Stimulated activated naive CD8-positive, alpha-beta T cell treated with anti-CD3 and anti-CD28 coated beads, Interleukin-15, Interleukin-2, amounts not matched to agents 100 U/mL and 50 U/mL, for 24 hours (primary cell): ENCODE data around the gene BCL6.

Source experiments
- ATAC-seq: fragments of 150-1000 bp; cut with Tn5 transposase; one replicate; pipeline ENCODE4 v1.10.0; 2021
- DNase-seq: peaks from one replicate; pipeline ENCODE4 v3.0.0; 2021

BCL6 gene

DNA sequence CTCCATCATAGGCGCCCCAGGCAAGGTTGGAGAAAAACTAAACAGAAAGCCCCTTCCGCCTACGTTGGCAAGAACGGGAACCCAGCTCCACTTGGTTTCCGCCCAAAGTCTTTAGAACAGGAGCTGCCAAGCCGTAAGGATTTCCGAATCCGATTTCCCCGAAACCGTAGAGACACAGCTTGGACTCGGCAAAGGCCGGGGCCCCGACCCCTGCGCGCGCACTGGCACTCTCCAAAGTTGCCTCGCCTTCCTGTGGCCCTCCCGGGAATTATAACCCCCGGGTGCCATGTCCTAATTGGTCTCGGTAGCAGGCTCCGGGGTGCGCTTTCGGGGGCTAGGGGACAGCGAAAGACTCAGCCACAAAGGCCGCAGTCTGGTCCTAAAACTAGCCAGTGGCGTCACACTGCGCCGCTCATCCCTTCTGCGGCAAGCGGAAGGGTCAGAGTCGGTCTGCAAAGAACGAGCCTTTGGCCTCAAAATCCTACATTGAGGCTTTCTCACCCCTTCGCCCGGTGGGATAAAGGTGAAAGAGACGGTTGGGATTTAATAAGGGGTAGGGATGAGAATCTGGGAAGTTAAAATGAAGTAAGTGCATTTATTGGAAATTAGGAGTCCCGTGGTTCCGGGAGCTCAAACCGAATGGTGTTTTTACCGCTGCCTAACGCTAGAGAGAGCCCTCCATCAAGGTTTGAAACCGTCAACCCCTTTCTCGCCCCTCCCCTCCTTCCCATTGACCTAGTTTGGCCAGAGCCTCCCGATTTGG is 6.8 kb downstream of the BCL6 start:
- DNase-seq, result peak; percentile 74
- ATAC-seq, result peak; percentile 45

DNA sequence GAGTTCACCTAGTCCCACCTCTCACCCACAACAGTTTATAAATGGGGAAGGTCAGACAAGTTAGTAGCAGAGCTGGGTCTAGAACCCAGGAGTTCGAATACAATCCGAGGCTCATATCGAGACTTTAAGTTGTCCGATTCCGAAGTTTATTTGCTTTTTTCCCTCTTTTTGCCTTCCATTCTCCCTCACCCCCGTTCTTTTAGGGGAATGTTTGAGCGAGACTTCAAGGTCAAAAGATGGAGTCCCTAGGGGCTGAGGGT is 7.3 kb downstream of the BCL6 start:
- DNase-seq (no peak), ATAC-seq (no peak)

DNA sequence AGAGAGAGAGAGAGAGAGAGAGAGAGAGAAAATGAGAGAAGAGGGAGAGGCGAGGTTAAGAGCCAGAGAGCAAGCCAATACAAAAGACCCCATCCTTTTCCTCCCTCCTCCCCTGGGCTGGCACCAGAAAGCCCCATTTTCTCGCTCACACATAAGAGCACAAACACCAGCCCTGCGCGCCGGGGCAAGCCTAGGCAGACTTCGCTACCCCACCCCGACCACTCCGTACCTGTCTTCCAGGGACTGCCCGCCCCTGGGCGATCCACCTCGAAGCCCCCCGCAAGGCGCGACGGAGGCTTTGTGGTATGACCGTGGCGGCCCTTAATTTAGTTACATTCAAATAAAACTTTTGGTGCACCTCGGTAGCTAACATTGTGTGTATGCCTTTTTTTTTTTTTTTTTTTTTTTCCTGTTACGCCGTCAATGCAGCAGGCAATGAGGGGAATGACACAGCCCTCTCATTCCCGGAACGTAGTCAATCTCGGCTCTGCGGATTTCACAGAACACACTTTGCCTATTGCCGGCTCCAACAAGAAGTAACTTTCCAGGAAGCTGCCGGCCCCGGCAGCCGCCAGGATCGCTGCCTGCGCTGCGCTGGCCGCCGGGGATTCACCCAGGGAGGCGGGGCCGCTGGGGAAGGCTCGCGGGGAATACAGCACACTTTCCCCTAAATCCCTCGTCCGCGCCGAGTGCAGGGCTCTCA is 7.7 kb downstream of the BCL6 start:
- peak; percentile 6 for ATAC-seq
- peak; percentile 72 for DNase-seq

DNA sequence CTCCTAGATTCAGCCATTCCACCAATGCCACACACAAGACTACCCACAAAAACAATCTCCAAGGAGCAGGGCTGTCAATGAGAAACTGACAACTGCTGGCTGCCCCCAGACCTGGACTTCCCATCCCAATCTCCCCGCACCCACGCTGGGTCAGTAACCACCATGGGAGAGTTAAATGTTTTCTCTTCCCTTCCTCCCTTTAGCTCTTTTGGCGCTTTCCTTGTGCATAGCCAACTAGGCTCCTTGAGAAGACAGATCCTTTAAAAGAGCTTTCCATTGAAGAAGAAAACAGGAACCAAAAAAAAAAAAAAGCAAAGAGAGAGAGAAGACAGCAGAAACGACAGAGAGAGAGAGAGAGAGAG is 8.3 kb downstream of the BCL6 start:
- no peak for DNase-seq
- ATAC-seq, result no peak

DNA sequence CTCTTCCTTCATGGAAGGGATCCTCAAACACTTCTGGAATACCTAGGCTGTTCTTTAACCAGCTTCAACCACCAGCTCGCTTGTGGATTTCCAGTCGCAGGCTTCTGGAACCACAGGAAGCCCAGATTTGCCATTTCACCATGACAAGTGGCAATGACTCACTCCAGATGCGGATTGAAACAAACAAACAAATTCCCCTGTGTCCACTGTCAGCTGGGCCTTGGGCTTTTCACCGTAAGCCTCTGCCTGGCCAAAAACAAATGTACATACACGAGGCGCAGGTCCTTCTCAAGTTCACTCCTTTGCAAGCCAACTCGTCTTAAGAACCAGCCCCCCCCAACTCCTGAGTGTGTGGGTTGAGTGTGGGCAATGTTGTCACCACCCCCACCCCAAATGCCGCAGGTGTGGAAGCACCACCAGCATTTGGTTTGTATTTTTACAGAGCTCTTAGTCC is 8.8 kb downstream of the BCL6 start:
- peak; percentile 14 for DNase-seq
- ATAC-seq, result no peak

DNA sequence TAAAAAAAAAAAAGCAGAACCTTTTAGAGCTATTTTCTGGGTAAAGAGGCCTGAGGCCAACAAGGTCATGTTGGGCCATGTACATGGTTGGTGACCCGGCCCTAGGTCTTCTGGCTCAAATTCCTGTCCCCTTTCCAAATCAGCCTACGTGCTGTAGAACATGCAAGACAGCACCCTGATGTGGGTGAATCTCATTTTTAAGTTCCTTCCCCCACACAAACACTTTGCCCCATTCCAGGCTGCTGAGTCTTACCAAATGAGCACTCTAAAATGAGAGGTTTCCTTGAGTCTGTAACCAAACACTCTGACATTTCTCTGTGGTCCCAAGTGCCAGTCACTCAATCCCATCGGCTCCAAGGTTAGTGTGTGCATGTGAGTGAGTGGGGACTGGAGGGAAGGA is 9.4 kb downstream of the BCL6 start:
- ATAC-seq, result no peak
- DNase-seq, result no peak

DNA sequence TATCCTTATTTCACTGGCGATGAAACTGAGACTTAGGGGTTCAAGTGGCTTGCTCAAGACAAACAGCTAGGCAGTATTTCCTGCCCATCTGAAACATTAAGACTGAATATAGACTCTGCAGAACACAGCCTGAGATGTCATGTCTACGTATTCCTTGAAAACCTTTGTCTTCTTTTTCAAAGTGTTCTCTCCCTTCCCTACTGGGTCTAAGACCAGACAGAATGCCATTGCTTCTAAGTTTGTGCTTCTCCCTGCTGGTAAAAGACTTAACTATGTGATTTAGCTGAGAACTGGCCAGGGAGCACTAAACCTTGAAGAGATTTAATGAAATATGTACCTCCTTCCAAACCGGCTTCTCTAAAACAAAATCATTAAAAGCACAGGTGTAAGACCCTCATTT is 9.9 kb downstream of the BCL6 start:
- no peak for ATAC-seq
- DNase-seq, result no peak

DNA sequence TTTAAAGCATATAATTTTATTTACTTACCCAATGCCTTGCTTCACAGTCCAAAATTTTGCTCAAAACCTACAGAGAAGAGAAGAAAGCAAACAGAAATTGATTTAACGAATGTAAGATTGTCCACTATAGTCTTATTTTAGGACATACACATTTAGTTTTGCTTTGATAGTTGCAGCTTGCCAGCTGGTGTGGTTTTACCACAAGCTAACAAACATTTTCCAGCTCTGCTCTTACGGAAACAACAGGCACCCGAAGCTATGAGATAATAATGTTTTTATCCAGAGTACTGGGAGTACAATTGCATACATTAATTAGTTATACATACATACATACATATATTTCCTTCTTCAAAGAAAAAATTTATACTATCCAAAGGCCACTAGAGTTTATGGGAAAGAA is 10.4 kb downstream of the BCL6 start:
- no peak for ATAC-seq
- DNase-seq, result no peak

DNA sequence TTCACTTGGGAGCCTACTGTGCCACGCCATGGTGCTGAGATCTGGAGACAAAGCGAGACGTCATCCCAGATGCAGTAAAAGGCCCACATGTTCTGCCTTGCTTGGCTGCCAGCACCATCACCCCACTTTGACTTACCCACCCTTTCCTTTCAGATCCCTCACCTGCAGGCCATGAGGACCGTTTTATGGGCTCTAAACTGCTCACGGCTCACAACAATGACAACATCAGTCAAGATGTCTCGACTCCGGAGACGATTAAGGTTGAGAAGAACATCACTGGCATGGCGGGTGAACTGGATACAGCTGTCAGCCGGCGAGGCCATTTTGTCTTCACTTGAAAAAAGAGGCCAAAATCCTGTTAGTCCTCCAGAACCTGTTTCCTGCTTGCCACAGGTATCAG is 11.9 kb downstream of the BCL6 start:
- DNase-seq (no peak), ATAC-seq (no peak)

DNA sequence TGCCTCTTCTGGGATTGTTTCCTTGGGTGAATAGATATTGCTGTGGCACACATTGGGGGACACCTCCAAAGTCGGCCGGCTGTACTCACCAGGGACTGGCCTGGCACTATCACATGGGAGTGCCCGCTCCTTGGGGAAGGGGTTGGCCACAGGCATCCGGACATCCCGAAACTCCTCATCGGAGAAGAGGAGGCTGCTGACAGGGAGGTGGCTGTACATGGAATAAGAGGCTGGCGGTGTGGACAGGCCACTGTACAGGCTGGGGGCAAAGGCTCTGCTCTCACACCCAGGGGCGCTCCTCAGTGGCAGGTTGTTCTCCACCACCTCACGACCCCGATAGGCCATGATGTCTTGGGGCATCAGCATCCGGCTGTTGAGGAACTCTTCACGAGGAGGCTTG is 15.7 kb downstream of the BCL6 start:
- DNase-seq (no peak), ATAC-seq (no peak)

DNA sequence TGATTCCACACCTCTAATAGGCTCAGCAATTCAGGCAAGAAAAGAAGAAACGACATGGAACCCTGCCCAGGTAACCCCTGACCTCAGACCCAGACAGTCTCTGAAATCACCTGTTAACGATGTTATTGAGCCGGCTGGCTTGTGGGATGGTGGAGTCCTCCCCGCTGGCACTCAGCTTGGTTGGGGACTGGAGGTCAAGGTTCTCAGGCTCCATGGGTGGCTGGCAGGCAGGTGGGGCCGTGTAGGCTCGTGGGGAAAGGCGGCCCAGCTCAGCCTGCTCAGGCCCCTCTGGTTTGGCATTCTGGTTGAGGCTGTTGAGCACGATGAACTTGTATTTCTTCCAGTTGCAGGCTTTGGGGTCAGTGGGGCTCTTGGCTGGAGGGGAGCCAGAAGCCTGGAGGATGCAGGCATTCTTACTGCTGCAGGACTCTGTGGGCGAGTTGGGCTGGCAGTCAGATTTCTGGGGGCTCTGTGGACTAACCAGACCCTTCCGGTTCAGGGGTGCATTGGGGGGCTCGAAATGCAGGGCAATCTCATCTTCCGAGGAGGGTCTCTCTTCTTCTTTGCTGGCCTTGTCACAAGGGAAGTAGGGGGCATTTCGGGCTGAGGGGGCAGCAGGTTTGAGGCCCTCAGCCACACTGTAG is 16.2 kb downstream of the BCL6 start:
- DNase-seq (no peak), ATAC-seq (no peak)

DNA sequence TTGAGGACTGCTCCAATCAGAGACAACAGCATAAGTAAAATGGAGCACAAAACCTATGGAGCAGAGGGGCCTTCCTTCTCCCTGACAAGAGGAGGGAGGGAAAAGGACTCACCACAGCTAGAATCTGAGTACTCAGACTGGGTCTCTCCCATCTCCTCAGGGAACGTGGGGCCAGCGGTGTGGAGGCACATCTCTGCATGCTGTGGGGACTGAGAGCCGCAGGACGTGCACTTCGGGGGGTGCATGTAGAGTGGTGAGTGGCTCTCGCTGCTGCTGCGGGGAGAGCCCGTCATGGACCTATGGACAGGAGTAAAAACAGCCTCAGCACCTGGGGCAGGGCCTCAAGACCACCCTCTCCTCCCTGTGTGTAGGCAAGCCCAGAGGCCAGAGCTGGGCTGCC is 17.0 kb downstream of the BCL6 start:
- ATAC-seq (no peak), DNase-seq (no peak)

DNA sequence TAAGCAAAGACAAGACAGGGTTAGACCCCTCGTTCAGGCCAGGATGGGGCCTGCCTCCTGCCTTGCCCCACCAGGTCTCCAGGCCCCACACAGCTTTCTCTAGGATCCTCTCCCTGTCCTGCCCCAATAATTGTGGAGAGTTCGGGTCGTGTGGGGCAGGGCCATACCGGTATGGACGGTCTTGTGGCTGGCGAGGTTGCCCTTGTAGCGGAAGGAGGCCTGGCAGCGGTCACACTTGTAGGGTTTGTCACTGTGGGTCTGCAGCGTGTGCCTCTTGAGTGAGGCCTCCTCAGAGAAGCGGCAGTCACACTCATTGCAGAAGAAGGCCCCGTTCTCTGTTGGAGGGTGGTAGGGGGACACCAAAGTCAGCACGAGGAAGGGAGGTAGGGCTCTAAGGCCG is 18.7 kb downstream of the BCL6 start:
- DNase-seq (no peak), ATAC-seq (no peak)

DNA sequence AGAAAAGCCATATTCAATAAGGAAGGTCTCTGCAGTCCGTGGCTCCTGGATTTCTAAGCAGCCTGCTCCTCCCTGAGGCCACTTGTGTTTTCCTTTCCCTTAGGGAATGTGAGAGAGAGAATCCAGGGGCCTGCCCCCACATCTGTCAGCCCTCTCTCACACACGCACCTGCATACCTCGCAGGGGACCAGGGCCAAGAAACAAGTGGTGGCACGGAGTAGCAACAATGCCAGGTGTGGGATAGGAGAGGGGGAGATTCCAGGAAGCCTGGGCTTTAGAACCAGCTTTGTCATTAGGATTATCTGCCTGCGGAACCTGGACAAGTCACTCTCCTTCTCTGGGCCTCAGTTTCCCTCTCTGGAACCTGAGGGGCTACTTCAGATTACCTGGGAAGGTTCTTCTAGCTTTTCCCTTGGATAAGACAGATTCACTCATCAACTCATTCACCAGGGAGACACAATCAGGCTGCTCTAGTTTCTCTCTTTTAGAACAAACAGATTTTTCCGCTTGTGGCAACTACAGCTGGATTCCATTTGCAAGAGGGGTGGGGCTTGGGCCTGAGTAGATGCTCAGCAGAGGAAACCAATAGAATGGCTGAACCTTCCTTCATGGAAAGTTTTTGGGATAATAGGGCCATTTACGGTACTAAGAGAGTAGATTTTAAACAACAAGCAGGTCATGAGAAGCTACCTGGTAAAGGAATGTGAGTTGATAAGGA is 19.5 kb downstream of the BCL6 start:
- ATAC-seq, result no peak

DNA sequence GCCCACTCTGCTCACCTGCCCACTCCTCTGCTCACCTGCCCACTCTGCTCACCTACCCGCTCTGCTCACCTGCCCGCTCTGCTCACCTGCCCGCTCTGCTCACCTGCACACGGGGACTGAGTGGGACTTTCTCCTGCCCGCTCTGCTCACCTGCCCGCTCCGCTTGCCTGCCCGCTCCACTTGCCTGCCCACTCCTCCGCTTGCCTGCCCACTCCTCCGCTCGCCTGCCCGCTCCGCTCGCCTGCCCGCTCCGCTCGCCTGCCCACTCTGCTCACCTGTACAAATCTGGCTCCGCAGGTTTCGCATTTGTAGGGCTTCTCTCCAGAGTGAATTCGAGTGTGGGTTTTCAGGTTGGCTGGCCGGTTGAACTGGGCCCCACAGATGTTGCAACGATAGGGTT is 20.0 kb downstream of the BCL6 start:
- no peak for ATAC-seq
- no peak for DNase-seq

More for the DNA sequence above, 19.5 kb downstream of the BCL6 start:
- no peak for DNase-seq

DNA sequence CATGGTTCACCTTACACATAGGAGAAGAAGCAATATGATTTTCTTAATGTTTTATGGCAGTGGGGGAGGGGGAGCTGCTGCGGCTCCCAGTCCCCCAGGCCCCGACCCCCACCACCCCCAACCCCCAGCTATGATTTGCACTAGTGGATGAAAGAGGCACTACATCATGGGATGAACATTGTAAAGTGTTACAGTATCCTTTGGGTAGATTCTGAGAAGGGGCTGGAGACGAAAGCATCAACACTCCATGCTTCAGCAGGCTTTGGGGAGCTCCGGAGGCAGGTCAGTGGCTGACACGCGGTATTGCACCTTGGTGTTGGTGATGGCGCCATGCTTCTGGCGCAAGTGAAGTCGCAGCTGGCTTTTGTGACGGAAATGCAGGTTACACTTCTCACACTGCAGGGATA is 23.1 kb downstream of the BCL6 start:
- DNase-seq, result no peak
- ATAC-seq, result no peak

DNA sequence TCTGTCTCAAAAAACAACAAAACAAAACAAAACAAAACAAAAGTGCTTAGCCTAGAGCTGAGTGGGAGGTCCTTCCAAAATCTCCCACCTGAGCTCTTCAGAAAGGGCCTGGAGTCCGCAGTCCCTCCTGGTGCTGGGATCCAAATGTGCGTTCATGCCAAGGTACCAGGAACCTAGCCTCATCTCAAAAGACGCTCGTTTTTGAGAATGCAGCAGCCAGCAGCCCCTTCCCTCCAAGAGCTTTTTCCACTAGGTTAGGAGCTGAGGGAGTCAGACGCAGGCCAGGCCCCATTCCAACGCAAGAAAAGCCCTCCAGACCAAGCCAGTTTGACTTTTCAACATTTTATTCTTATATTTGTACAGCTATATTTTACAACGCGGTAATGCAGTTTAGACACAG is 24.2 kb downstream of the BCL6 start:
- no peak for ATAC-seq
- no peak for DNase-seq

DNA sequence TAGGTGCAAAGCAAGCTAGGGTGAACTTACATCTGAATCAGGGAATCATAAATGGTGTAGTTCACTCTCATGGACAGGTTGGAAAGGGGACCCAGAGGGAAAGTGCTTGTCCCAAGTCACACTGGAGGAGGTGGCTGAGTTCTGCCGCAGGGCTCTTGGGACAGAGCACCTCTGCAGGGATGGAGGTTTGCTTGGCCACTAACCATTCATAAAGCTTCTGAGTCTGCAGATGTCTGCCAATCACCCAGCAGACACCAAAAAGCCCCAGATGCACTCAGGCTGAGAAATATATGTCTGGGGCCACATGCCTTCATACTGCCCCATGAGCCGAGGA is 25.0 kb downstream of the BCL6 start:
- ATAC-seq (no peak), DNase-seq (no peak)

DNA sequence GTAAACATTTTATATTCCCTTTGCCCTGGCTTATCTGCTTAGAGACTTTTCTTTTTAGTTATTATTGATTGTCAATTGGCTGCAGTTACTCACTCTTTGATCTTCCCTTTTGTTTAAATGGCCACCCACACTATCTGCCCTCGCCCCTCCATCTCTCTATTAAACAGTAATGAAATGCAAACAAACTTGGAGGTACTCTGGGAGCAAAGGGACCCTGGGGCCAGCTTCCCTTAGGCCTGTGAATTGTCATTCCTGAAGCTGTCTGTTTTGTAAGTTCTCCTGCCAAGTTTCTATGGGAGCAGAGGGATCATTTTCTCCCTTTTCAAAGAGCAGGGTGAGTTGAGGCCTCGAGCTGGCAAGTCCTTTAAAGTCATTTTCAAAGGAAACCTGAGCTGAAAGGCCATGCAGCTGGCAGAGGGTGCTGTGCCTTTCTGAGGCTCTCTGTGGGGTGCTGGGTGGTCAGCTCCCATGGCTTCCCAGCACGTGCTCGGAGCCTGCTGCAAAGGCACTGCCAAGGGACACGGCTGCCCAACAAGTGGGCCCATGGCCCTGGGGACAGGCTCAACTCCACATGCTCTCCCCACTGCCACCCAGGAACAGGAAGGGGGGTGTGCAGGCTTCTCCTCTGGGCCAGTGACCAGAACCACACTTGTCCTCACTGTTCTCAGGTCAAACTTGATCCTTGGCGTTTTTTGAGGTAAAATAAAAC is 25.5 kb downstream of the BCL6 start:
- DNase-seq (no peak), ATAC-seq (peak; percentile 49)

DNA sequence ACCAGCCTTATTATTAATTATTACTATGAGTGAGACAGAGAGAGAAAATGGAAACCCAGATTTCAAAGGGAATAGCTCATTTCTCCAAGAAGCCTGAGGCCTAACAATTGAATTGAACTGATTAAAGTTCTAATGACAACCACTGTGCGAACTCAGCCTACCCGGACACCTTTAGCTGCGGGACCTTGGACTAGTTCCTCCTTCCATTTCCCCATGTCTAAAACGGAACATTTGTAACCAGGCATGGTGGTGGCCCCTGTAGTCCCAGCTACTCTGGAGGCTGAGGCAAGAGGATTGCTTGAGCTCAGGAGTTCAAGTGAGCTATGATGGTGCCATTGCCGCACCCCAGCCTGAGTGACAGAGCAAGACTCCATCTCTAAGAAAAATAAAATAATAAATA is 26.5 kb downstream of the BCL6 start:
- ATAC-seq (no peak), DNase-seq (no peak)

DNA sequence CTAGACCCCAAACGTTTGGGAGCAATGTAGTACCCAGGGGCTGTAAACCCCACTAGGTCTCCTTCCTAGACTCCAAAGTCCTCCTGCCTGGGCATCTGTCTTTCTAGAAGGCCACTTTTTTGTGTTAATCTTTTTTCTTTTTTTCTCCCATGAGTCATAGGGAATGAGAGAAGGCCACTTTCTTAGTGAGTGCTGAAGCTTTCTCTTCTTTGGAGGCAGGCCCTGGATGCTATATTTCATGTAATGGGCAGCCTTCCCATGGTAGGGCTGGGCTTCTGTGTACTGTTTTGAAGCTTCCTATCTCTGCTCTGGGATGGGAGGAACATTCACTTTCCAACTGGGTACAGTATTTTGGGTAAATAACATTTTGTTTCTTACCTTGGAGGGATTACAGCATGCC is 27.7 kb downstream of the BCL6 start:
- no peak for ATAC-seq
- no peak for DNase-seq

DNA sequence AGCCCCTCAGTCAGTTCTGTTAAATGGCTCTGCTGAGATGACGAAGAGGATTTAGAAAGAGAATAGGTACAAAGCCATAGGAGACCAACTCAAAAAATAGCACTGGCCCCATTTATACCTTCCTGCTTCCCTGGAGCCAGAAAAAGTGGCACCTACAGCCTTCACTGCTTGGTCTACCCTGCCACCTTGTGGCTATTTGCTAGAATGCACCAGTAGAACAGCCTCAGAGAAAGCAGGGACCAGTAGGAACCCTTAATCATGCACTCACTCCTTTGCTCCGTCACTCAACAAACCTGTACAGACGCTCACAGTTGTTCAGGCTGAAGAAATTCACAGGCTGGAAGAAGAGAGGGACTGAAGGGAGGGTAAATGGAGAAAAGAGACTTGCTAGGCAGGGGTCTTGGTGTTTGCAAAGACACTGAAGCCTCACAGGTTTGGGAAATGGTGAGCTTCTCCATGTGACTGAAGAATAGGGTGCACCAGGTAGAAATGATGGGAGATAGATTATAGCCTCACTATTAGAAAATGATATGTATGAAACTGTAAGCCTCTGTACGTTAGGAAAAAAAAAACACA is 30.8 kb downstream of the BCL6 start:
- ATAC-seq, result peak; percentile 90
- peak; percentile 74 for DNase-seq
